Measurements from ENCODE around the gene ZNF513.
"Not testable (repeated sequence)": the region's sequence is repeated elsewhere in the genome, so short reads cannot be mapped to it uniquely, and the experiment has no call there.

Gene ZNF513

GRCh38 chr2:27354597-27354927, 26.0 kb downstream of the ZNF513 start:
- no peak for DNase-seq

GRCh38 chr2:27353762-27354596, 26.6 kb downstream of the ZNF513 start:
- DNase-seq: no peak

- DNase-seq: not testable (repeated sequence)
Measured at GRCh38 chr2:27353386-27353761, 27.2 kb downstream of the ZNF513 start.

- no peak for DNase-seq
Measured at GRCh38 chr2:27351802-27352598, 28.5 kb downstream of the ZNF513 start.

GRCh38 chr2:27350106-27350693, 30.3 kb downstream of the ZNF513 start:
- no peak for DNase-seq

- no peak for DNase-seq
Measured at GRCh38 chr2:27347641-27348040, 32.9 kb downstream of the ZNF513 start.

- DNase-seq: no peak
Measured at GRCh38 chr2:27336173-27336572, 44.4 kb downstream of the ZNF513 start.

- DNase-seq: no peak
Measured at GRCh38 chr2:27335311-27335710, 45.2 kb downstream of the ZNF513 start.

Measured in SHP77 (cell line).